Skeletal muscle tissue (tissue), 4 donors: Measurements from ENCODE around the gene MLLT11. TPM values are rescaled to one million over a fixed set of nuclear protein-coding genes. Genes with fewer than 3 reads are reported as not detected.

ENCODE experiments used
- H3K27ac ChIP-seq: one replicate; pipeline ENCODE4 v1.7.0; 2013; ENCODE audit warnings: mild to moderate bottlenecking, low read depth, low read length, inconsistent platforms
- H3K27me3 ChIP-seq, 3 donors: one replicate each; pipeline ENCODE4 v1.7.0; 2013; ENCODE audit warnings: low read length in 3 of 3; ENCODE audit not compliant: control insufficient read depth in 3 of 3, insufficient read depth in 3 of 3
- H3K36me3 ChIP-seq, 3 donors: one replicate each; pipeline ENCODE4 v1.7.0; 2013; ENCODE audit warnings: low read length in 3 of 3; ENCODE audit not compliant: control insufficient read depth in 3 of 3, insufficient read depth in 3 of 3
- H3K4me1 ChIP-seq, 3 donors: one replicate each; pipeline ENCODE4 v1.7.0; 2013; ENCODE audit warnings: low read length in 3 of 3, mild to moderate bottlenecking in 3 of 3; ENCODE audit not compliant: control insufficient read depth in 3 of 3, insufficient read depth in 3 of 3
- H3K4me3 ChIP-seq, 3 donors: one replicate each; pipeline ENCODE4 v1.7.0; 2013; ENCODE audit warnings: low read length in 3 of 3
- H3K9ac ChIP-seq, 3 donors: one replicate each; pipeline ENCODE4 v1.7.0; 2013; ENCODE audit warnings: low read length in 3 of 3, mild to moderate bottlenecking in 3 of 3, moderate library complexity in 2 of 3, low read depth in 1 of 3
- H3K9me3 ChIP-seq, 3 donors: one replicate each; pipeline ENCODE4 v1.7.0; 2013; ENCODE audit warnings: low read length in 3 of 3; ENCODE audit not compliant: control insufficient read depth in 3 of 3
- total RNA-seq: library from RNA; depleted of rRNA; stranded (reverse); fragments of >200 nt; gene quantifications from one replicate; pipeline ENCODE4 v1.2.3, GENCODE V29; 2014
- donor health status: Osteomylitis.

Gene MLLT11
- total RNA-seq, 1 donor from 2014 or later = 2.1 TPM

- Histone ChIP-seq H3K9me3 (no peaks in the 10 kb centered on the region), H3K4me1 (no peaks in the 10 kb centered on the region), H3K4me3 (no peak overlapping the region), H3K27ac (no peak overlapping the region), H3K36me3 (peaks cover 10 to 20% (median 19%) of the 10 kb centered on the region in 3 donors), H3K9ac (no peak overlapping the region), H3K27me3 (no peaks in the 10 kb centered on the region)
These were observed 23.2 kb upstream of the MLLT11 start for GRCh38 chr1:151037032-151037431.

- Histone ChIP-seq H3K27me3 (no peaks in the 10 kb centered on the region), H3K4me3 (no peak overlapping the region), H3K9me3 (no peaks in the 10 kb centered on the region), H3K36me3 (peaks cover 2 to 11% (median 9%) of the 10 kb centered on the region in 3 donors), H3K9ac (no peak overlapping the region), H3K4me1 (no peaks in the 10 kb centered on the region), H3K27ac (no peak overlapping the region)
These were observed 20.7 kb upstream of the MLLT11 start for GRCh38 chr1:151039521-151039920.

- Histone ChIP-seq H3K4me3 (no peak overlapping the region), H3K9ac (no peak overlapping the region), H3K9me3 (no peaks in the 10 kb centered on the region), H3K36me3 (peaks cover 0 to 3% (median 0%) of the 10 kb centered on the region in 3 donors), H3K27me3 (no peaks in the 10 kb centered on the region), H3K27ac (no peak overlapping the region), H3K4me1 (peaks cover 4 to 10% (median 7%) of the 10 kb centered on the region in 3 donors)
These were observed 17.0 kb upstream of the MLLT11 start for GRCh38 chr1:151043163-151043562.

GRCh38 chr1:151047591-151047924 is 12.6 kb upstream of the MLLT11 start, which contains the start of gene C1orf56:
TSS of gene C1orf56 (plus strand) at chr1:151047751. CDS start at chr1:151047848, 97 bp downstream.
- H3K36me3 ChIP-seq = peaks cover 2 to 21% (median 12%) of the 10 kb centered on the region in 3 donors
- no peaks in the 10 kb centered on the region for H3K9me3 ChIP-seq
- peak within 1 kb of the TSS; percentile 81 for H3K27ac ChIP-seq
- peak within 1 kb of the TSS; percentile 92 to 94 (median 92) for H3K4me3 ChIP-seq
- H3K9ac ChIP-seq = peak within 1 kb of the TSS; percentile 82 to 91 (median 90)
- H3K4me1 ChIP-seq = peaks cover 14 to 27% (median 14%) of the 10 kb centered on the region in 3 donors
- H3K27me3 ChIP-seq = no peaks in the 10 kb centered on the region

- Histone ChIP-seq H3K4me3 (peak overlapping the region; percentile 92 to 94 (median 92)), H3K4me1 (peaks cover 14 to 27% (median 14%) of the 10 kb centered on the region in 3 donors), H3K9ac (peak overlapping the region; percentile 82 to 91 (median 90)), H3K27me3 (no peaks in the 10 kb centered on the region), H3K9me3 (no peaks in the 10 kb centered on the region), H3K36me3 (peaks cover 7 to 26% (median 17%) of the 10 kb centered on the region in 3 donors), H3K27ac (peak overlapping the region; percentile 81)
These were observed 12.1 kb upstream of the MLLT11 start for GRCh38 chr1:151047925-151048644.

- Histone ChIP-seq H3K27me3 (no peaks in the 10 kb centered on the region), H3K4me3 (peak overlapping the region; percentile 92 to 94 (median 92)), H3K36me3 (peaks cover 7 to 31% (median 17%) of the 10 kb centered on the region in 3 donors), H3K4me1 (peaks cover 14 to 27% (median 14%) of the 10 kb centered on the region in 3 donors), H3K27ac (peak overlapping the region; percentile 81), H3K9ac (peak overlapping the region; percentile 82 to 91 (median 90)), H3K9me3 (no peaks in the 10 kb centered on the region)
These were observed 11.6 kb upstream of the MLLT11 start for GRCh38 chr1:151048645-151049032.

GRCh38 chr1:151049458-151049857 is 10.7 kb upstream of the MLLT11 start:
- H3K4me3 ChIP-seq = no peak overlapping the region
- H3K36me3 ChIP-seq = peaks cover 15 to 40% (median 24%) of the 10 kb centered on the region in 3 donors
- no peak overlapping the region for H3K27ac ChIP-seq
- peaks cover 14 to 27% (median 14%) of the 10 kb centered on the region in 3 donors for H3K4me1 ChIP-seq
- no peaks in the 10 kb centered on the region for H3K9me3 ChIP-seq
- H3K27me3 ChIP-seq = no peaks in the 10 kb centered on the region
- no peak overlapping the region for H3K9ac ChIP-seq

- Histone ChIP-seq H3K36me3 (peaks cover 21 to 46% (median 31%) of the 10 kb centered on the region in 3 donors), H3K27me3 (no peaks in the 10 kb centered on the region), H3K4me3 (no peak overlapping the region), H3K9me3 (no peaks in the 10 kb centered on the region), H3K4me1 (peaks cover 14 to 27% (median 16%) of the 10 kb centered on the region in 3 donors), H3K27ac (no peak overlapping the region), H3K9ac (no peak overlapping the region)
These were observed 10.0 kb upstream of the MLLT11 start for GRCh38 chr1:151050051-151050688.

GRCh38 chr1:151051356-151052009 is 8.7 kb upstream of the MLLT11 start:
- no peak overlapping the region for H3K27ac ChIP-seq
- peaks cover 27 to 58% (median 40%) of the 10 kb centered on the region in 3 donors for H3K36me3 ChIP-seq

More at GRCh38 chr1:151051356-151052009, 8.7 kb upstream of the MLLT11 start:
- Histone ChIP-seq H3K9me3 (no peaks in the 10 kb centered on the region), H3K4me3 (no peak overlapping the region), H3K9ac (no peak overlapping the region), H3K27me3 (no peaks in the 10 kb centered on the region), H3K4me1 (peaks cover 21 to 39% (median 29%) of the 10 kb centered on the region in 3 donors)
